HG03097 (cell line): ENCODE measurements around the gene GZMM.

ENCODE experiments used
- ATAC-seq: cut with Tn5 transposase; IDR thresholded peaks from one replicate; pipeline ENCODE4 v1.9.1; 2021; ENCODE audit not compliant: unreplicated experiment, low FRiP score

The GZMM gene

DNA sequence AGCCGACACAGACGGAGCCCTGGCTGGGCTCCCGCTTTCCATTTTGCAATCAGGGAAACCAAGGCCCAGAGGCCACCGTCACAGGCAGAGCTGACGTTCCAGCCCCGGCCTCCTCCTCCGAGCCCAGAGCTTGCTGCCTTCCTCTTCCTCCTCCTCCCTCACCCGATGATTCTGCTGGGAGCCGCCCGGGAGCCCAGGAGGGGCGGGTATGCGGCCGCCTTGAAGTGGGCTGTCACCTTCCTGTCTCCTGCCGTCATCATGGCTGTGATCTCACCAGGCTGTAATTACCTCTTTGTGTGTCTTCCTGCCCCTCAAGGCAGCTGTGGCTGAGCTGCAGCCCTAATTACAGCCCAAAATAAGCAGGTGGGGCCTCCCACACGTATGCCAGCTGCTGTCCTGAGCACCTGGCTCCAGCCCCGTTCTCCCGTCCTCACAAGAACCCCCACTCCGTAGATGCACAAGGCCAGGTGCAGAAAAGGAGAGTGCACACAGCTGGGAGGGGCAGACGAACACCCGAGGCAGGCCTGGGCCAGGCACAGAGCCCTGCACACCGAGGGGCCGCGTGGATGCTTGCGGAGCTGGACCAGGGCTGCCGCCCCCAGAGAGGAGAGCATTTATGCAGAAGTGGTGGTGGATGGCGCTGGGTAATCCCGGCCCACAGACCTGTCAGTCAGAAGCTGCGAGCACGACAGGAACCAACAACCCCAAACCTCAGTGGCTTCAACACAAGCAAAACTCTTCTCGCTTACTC lies 32.6 kb upstream of the GZMM start:
- no peak for ATAC-seq

GRCh38 chr19:512547-513365 lies 31.1 kb upstream of the GZMM start:
- ATAC-seq = no peak

DNA sequence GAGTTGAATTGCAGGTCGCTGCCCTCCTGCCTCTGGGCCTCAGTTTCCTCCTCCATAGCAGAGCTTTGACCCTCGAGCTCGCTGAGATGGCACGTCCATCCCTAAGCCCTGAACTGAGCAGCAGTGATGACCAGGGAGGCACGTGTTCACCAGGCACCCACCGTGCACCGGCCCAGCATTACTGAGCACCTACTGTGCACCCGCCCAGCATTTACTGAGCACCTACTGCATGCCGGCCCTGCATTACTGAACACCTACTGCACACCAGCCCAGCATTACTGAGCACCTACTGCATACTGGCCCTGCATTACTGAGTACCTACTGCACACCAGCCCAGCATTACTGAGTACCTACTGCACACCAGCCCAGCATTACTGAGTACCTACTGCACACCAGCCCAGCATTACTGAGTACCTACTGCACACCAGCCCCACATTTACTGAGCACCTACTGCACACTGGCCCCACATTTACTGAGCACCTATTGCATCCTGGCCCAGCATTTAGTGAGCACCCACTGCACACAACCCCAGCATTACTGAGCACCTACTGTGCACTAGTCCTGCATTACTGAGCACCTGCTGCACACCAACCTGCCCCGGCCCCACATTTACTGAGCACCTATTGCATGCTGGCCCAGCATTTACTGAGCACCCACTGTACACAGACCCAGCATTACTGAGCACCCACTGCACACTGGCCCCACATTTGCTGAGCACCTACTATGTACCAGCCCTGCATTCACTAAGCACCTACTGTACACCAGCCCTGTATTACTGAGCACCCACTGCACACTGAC lies 30.3 kb upstream of the GZMM start:
- ATAC-seq = no peak

- no peak for ATAC-seq
Observed at GRCh38 chr19:514166-514663, 29.6 kb upstream of the GZMM start.

DNA sequence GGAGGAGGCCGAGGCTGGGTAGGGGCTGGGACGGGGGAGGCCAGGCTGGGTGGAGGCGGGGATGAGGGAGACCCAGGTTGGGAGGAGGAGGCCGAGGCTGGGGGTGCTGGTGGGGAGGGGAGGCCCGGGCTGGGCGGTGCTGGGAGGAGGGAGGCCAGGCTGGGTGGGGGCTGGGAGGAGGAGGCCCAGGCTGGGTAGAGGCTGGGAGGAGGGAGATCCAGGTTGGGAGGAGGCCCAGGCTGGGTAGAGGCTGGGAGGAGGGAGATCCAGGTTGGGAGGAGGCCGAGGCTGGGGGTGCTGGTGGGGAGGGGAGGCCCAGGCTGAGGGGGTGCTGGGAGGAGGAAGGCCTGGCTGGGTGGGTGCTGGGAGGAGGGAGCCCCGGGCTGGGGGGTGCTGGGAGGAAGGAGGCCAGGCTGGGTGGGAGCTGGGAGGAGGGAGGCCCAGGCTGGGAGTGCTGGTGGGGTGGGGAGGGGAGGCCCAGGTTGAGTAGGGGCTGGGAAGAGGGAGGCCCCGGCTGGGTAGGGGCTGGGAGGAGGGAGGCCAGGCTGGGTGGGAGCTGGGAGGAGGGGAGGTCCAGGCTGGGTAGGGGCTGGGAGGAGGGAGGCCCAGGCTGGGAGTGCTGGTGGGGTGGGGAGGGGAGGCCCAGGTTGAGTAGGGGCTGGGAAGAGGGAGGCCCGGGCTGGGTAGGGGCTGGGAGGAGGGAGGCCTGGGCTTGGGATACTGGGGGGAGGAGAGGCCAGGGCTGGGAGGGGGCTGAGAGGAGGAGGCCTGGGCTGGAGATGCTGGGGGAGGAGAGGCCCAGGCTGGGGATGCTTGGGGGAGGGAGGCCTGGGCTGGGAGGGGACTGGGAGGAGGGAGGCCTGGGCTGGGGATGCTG lies 25.9 kb upstream of the GZMM start:
- no peak for ATAC-seq

- no peak for ATAC-seq
Observed at GRCh38 chr19:518598-519231, 25.1 kb upstream of the GZMM start.

DNA sequence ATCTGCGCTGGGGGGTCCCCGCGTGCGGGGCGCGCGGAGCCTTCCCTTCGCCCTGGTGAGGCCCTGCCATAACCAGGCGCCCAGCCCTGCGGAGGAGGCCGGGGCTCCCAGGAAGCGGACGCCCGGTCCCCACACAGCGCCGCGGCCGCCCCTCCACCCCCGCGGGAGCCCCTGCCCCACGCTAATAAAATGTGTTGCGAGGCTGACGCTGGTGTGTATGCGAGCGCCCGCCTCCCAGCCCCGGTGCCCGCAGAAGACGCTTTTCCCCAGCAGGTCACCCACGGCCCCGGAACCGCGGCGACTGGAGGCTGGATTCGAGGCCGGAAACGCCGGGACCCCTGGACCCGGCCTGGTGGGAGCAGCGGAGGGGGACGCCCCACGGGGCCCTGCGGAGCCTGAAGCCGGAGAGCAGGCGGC lies 24.4 kb upstream of the GZMM start:
- ATAC-seq = no peak

- no peak for ATAC-seq
Observed at GRCh38 chr19:522726-523125, 21.1 kb upstream of the GZMM start.

GRCh38 chr19:524062-524674 lies 19.7 kb upstream of the GZMM start:
- ATAC-seq = no peak

GRCh38 chr19:525029-525428 lies 18.8 kb upstream of the GZMM start:
- no peak for ATAC-seq

- no peak for ATAC-seq
Observed at GRCh38 chr19:525857-526419, 17.9 kb upstream of the GZMM start.

- no peak for ATAC-seq
Observed at GRCh38 chr19:530134-531008, 13.5 kb upstream of the GZMM start.

GRCh38 chr19:531009-531752 lies 12.7 kb upstream of the GZMM start:
- ATAC-seq = peak; percentile 76

GRCh38 chr19:531753-532560 lies 11.9 kb upstream of the GZMM start, which contains the start of gene CDC34:
Gene CDC34 (plus strand): TSS chr19:531760. CDS start chr19:531932, 172 bp downstream.
- ATAC-seq = no peak

DNA sequence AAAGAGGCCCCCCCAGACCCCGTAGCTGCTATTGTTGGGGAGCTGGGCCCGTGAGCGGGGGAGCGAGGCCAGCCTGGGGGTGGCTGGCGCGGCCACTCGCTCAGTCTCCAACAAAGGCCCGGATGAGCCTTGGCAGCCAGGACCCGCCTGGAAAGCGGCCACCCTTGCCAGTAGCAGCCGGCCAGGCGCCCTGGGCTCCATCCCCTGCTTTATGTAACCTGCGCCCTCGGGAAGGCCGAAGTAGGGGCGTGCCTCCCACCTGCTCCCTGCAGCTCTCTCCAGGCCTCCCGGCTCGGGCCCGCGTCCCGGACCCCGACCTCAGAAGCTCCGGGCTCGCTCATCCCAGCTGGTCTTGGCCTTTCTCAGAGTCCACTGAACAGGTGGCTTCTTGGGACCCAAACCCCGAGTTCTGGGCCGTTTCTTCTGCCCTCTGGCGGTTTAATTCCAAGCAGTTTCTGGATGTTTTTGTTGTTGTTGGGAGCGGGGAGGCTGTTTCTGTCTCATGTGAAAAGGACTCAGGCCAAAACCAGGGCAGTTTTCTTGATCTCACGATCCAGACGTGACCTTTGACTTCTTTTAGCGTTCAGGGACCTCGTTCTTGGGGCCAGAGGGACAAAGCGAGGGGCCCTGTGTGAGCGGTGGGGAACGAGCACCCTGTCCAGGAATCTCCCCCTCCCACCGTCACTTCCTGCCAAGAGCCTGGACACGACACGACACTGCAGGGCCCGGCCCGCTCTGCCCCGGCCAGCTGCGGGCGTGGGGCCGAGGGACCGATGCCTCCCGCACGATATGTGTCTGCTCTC lies 11.1 kb upstream of the GZMM start:
- ATAC-seq = no peak
